Hematopoietic multipotent progenitor cell treated with erythropoietin and hydrocortisone succinate and interleukin-3 and kit ligand, for 17 days (in vitro differentiated cells): Measurements from ENCODE around the gene CLGN.
"Not testable (repeated sequence)": the region's sequence is repeated elsewhere in the genome, so short reads cannot be mapped to it uniquely, and the experiment has no call there.

Experiments used
- DNase-seq: peaks from one replicate; pipeline ENCODE4 v3.0.0-alpha.2; 2015; ENCODE audit warnings: low spot score

CLGN gene, protein sequence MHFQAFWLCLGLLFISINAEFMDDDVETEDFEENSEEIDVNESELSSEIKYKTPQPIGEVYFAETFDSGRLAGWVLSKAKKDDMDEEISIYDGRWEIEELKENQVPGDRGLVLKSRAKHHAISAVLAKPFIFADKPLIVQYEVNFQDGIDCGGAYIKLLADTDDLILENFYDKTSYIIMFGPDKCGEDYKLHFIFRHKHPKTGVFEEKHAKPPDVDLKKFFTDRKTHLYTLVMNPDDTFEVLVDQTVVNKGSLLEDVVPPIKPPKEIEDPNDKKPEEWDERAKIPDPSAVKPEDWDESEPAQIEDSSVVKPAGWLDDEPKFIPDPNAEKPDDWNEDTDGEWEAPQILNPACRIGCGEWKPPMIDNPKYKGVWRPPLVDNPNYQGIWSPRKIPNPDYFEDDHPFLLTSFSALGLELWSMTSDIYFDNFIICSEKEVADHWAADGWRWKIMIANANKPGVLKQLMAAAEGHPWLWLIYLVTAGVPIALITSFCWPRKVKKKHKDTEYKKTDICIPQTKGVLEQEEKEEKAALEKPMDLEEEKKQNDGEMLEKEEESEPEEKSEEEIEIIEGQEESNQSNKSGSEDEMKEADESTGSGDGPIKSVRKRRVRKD

DNA sequence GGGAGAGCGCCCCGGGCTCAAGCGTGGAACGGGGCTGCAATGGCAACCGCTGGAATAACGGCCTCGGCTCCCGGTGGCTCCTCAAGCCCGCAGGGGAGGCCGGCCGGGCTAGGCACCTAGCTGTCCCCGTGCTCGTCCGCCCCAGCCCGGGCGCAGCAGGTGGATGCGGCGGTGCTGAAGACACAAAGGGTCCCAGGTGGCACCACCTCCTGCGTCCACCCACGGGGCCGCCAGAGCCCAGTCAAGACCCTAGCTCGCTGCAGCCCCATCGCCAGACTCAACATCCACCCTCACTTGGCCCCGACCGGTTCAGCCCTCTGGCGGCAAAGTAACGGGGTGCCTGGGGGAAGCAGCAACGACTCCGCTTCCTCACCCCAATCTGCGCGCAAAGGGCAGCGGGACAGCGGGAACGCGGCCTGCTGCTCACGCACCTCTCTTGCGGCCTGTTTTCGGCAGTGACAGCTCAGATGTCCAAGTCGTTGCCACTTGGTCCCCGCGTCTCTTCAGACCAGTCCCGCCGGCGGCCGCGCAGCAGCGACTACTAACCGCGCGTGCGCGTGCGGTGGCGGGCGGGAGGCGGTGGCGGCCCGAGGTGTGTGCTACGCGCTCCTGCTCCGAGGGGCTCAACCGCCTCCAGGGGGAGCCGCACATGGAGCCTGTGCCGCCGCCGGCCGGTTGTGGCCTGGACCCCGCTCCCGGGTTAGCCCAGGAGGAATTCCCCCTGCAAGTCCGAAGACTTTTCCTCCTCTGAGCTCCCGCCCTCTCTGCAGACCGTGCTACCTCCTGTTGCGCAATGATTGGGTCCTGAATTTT, at the start of gene CLGN:
Gene CLGN (minus strand): TSS at position 543 of the 813 bp plus-strand sequence. CDS start 14,570 bp downstream, outside the sequence.
- DNase-seq: peak; percentile 14

DNA sequence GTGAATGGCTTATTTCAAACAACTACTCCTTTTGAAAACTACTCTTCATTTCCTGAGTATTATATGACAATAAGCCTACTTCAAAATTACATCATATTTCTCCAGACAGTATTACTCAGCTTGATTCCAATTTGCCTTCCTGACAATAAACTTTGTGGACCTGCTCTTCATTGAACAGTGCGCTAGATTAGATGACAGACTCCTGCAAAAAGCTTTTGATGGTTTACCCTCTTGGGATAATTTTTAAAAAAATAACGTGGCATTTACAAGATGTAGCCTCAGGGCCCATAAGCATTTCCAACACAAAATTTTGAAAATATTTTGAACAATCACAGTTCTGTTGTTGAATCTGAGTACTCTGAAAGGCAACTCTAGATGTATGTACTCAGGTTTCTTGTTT, 44.7 kb upstream of the CLGN start:
- DNase-seq: no peak

DNA sequence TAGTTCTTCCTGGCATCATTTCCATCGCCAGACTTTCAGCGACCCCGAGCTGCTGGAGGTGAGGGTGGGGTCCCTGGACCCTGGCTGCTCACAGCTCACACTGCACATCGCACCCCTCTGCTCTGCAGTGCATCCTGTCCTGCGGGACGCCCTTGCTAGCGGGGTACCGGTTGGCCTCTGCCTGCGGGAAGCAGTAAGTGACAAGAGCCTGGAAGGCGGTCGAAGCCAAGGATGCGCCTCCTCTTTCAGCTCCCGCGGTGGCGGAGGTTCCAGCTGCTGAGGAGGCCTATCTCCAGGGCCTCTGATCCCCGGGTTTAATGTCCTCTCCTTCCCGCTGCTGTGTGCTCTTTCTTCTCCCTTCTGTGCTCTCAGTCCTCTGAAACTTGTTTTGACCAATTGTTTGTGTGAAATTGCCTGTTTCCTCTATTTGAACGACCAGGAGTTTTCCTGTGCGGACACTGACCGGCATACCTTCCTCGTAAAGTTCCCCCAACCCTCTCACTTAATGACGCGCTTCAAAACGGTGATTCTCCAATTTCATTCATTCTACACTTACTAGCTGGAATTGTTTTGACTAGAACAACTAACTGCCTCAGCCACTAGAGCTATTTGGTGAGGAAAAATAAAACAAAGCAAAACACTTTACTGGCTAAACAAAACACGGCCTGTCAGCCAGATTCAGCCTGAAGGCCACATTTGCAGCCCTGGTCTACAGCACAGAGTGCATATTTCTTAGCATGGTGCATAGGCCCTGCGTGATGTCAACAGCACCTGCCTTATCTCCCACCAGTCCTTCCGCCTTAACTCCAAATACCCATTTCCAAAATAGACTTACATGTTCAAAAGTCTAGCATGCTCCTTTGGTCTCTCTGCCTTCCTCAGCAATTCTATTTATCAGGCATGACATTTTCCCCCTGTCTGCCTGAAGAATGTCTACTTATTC, 42.6 kb upstream of the CLGN start:
- no peak for DNase-seq

DNA sequence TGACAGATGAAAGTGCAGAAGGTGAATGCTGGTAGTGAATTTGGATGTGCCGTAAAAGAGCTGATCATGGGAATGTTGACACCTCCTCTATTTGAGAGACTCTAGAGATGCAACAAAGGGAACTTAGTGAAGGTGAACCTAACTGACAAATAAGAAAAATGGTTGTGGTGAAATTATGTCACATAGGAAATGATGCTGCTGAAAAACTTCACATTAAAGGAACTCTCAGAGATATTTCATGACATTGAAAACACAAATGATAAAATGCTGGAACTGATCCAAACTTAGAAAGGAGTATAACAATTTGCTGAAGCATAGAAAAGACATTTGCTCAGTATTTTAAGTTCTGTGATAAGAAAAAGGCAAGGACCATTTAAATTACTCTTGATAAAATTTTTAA, 38.7 kb upstream of the CLGN start:
- DNase-seq: no peak

DNA sequence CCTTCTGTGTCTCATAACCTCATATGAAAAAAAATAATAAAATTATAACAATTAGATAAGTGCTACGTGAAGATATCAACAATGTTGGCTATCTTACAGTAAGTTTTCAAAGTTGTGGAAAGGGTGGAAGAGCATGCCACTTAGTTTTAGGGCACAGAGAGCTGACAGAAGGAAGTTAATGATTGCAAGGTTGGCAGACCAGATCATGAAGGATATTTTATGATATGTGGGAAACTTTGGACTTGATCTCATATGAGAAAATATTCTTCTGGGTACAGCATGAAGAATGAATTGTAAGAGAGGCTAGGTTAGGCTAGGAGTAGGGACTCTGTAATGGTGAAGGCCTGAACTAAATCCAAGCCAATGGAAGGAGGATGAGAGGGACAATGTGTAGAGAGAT, 36.2 kb upstream of the CLGN start:
- no peak for DNase-seq

DNA sequence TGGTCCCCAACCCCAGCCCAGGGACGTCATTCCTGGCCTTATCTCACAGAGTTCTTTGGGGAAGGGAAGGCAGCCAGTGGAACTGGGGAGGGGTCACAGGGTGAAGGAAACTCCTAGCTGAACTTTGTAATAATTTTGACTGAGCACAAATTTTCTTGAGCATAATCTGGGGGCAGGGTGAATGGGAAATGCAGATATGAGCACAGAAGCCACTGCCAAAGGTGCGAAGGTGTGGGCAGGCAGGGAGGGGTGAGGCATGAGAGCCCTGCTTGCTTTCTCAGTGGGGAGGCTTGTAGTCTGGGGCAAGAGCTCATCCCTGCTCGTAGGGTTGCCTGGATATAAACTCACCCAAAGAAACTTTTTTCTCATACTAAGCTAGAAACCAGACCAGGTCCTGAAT, 35.7 kb upstream of the CLGN start:
- no peak for DNase-seq

DNA sequence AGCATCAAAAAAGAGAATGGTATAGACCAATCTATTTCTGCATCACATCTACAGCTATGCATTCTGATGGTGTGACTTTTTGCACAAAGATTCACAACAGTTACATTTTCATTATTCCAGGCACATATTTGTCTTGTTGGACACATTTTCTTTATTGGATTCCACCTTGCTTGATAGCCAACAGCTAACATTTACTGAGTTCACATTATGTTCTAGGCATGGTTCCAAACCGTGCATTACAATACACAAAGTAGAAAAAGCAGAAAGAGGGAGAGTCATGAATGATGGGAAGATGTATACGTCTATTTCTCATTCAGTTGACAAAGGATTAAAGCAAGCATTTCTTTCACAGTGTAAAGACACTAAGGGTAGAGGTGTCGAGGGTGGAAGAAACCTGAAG, 22.9 kb upstream of the CLGN start:
- DNase-seq: no peak

DNA sequence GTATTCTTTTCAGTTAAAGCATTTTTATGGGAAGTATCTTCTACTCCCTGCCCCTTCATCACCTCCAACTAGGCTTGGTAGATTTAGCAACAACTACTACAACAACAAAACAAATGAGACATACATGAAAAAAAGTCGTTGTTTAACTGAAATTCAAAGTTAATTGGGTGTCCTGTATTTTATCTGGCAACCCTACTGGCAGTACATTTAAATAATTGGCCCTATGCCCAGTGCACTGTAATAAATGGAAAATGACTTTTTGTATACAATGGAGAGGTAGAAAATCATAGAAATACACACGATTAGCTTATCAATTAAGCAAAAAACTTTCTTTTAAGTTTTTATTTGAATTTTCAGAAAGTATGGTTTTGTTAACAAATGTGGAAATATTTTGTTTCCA, 21.4 kb upstream of the CLGN start:
- DNase-seq: no peak

DNA sequence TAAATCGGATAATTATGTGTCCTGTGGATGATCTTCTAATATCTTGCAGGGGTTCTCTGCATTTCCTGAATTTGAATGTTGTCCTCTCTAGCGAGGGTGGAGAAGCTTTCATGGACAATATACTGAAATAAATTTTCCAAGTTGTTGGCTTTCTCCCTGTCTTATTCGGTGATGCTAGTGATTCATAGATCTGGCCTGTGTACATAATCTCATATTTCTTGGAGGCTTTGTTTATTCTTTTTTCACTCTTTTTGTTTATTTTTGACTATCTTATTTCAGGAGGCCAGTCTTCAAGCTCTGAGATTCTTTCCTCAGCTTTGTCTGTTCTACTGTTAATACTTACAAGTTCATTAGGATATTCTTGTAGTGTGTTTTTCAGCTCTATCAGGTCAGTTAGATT, 20.7 kb upstream of the CLGN start:
- DNase-seq: no peak

DNA sequence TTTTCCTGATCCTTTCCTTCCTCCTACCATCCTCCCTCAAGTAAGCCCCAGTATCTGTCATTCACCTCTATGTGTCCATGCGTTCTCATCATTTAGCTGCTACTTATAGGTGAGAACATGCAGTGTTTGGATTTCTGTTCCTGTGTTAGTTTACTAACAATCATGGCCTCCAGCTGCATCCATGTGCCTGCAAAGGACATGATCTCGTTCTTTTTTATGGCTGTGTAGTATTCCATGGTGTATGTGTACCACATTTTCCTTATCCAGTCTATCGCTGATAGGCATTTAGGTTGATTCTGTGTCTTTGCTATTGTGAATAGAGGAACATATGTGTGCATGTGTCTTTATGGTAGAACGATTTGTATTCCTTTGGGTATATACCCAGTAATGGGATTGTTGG, 16.9 kb upstream of the CLGN start:
- not testable (repeated sequence) for DNase-seq

DNA sequence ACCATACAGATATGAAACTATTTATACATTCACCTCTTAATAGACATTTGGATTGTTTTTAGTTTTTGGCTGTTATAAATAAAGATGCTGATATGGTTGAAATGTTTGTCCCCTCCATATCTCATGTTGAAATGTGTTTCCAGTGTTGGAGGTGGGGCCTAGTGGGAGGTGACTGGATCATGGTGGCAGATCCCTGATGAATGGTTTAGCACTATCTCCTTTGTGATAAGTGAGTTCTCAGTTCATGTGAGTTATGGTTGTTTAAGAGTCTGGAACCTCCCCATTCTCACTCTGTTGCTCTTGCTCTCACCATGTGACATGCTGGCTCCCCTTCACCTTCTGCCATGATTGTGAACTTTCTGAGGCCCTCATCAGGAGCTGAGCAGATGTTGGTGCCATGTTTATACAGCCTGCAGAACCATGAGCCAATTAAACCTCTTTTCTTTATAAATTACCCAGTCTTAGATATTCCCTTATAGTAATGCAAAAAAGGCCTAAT, 12.2 kb upstream of the CLGN start:
- no peak for DNase-seq

DNA sequence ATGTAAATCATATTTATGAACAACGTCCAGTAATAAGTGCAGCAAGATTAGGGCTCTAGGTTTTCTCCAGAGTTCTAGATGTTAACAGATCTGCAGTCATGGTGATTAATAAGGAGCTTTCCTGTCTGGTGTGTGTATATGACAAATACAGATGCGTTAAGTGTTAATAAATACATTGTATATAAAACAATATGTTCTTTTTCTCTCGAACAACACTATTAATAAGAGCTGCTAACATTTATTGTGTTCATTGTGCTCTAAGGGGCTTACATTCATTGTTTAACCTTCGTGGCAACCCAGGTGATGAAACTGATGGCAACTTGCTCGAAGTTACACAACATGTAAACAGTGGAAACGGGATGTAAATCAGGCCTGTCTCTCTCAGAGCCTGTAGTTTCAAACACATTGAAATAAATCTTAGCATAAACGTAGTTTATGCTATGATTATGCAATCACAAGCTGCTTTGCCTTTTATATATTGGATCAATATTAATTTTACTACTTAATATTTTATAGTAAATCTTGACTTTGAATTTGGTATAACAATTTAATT, 547 bp upstream of the CLGN start:
- DNase-seq: no peak

DNA sequence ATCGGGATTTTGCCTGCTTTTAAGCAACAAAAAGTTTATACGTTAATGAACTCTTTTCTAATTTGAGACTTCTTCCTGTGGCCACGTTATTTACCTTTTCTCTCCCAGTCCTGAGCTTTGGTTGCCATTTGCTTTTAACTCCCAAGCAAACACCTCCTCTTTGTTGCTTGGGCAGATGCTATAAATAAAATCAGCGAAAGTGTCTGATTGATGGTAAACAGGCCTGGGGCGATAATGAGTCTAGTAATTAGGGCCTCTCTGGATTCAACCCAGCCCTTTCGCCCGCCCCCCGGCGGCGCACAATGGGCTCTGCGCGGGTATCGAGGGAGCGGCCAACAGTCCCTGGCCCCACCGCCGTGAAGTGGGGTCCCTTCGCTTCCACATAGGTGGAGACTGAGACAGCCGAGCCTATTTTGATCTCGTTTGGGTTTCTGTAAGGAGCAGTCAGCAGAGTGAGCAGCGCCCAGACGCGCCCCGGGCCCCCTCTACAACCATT, 790 bp downstream of the CLGN start:
- DNase-seq: no peak

DNA sequence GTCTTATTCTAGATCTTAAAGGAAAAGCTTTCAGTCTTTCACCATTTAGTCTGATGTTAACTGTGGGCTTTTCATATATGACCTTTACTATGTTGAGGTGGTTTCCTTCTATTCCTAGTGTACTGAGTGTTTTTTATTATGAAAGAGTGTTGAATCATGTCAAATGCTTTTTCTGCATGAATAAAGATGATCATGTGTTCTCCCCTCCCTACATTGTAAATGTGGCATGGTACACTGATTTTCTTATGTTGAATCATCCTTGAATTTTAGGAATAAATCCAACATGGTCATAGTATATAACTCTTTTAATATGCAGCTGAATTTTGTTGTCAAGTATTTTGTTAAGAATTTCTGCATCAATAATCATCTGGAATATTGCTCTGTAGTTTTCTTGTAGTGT, 4.3 kb downstream of the CLGN start:
- no peak for DNase-seq

DNA sequence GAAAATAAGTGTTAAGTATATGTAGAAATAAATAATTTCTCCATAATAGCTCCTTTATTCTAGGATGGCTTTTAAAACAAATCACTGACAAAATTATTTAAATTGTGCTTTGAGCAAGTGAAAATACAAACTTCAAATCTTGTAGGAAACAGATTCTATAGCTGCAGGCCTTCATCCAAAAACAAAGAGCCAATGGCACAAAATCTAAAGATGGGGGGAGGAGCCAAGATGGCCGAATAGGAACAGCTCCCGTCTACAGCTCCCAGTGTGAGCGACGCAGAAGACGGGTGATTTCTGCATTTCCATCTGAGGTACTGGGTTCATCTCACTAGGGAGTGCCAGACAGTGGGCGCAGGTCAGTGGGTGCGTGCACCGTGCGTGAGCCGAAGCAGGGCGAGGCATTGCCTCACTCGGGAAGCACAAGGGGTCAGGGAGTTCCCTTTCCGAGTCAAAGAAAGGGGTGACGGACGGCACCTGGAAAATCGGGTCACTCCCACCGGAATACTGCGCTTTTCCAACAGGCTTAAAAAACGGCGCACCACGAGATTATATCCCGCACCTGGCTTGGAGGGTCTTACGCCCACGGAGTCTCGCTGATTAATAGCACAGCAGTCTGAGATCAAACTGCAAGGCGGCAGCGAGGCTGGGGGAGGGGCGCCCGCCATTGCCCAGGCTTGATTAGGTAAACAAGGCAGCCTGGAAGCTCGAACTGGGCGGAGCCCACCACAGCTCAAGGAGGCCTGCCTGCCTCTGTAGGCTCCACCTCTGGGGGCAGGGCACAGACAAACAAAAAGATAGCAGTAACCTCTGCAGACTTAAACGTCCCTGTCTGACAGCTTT, 14.1 kb downstream of the CLGN start:
- DNase-seq: not testable (repeated sequence)

DNA sequence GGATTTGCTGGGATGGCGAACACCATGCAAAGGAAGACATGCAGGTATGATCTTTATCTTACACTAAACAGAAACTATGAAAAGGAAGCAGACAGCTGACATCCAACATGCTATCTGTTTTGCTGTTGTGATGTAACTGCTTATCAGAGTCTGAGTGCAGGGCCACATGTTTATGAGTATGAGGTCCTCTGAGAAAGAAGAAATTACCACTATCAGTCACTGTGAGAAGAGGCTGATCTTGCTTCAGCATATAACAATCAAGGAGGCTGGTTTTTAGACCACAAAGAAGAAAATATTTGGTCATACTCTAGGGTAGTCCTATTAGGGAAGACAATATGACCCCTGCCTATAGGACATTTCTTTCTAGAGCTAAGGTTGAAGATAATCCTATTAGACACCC, 18.5 kb downstream of the CLGN start:
- no peak for DNase-seq

DNA sequence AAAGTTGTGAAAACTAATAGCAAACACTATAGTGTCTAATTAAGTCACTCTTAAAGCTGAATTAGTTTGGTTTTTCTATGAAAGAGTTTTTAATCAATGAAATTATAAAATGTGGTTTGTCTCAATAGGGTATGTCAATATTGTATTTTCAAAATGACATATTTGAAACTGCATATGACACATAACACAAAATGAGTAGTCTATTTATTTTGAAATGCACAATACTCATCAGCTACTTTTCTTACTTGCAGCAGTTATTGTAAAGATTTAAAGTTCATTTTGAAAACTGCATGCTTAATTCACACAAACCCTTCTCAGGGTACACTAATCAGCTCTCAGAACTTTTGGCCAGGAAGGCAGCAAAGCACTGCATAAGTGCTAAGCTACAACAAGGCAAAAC, 21.2 kb downstream of the CLGN start:
- no peak for DNase-seq

DNA sequence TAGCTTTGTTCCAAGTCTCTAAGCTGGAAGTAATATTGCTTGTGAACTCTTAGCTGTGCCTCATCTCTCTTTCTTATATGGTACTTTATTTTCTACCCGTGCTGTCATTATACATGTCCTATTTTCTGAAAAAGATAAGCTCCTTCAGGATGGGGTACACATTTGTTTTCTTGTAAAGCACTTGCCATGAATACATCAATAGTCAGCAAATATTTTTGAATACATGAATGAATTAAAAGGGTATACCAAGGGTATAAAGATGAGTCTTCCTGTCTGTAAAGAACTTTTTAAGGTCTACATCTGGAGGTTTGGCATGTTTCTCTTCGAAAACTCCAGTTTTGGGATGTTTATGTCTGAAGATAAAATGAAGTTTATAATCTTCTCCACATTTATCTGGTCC, 27.3 kb downstream of the CLGN start:
- DNase-seq: no peak

DNA sequence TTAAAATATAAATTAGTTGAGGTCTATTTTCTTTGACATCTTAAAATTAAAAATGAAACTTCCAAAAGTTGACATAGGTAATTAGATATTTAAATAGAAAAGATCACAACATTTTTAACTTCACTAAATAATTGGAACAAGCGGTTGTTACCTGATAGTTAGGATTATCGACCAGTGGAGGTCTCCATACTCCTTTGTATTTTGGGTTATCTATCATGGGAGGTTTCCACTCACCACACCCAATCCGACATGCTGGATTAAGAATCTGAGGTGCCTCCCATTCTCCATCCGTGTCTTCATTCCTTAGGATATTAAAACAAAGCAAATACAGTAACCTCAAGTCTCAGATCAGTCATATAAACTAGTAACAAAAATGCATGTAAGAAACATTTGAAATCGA, 31.8 kb downstream of the CLGN start:
- no peak for DNase-seq

DNA sequence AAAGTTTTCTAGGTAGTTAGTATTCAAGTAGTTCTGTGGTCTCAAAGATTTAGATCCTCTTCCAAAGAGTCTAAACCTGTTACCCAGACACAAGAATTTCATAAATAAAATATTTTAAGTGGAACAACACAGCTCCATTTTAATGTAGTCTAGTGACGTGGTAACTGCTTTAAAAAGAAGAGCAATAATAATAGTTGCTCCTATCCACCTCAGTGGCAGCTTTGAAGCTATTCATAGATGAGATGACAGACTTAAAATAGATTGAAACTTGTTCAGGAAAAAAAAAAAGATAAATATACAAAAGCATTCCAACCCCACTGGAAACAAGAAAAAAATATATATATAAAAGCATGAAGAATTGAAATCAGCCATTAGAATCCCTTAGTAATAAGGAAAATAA, 39.4 kb downstream of the CLGN start:
- no peak for DNase-seq
